HEK293 (cell line): Measurements from ENCODE around the gene CNGB1.

Experiments
- CTCF ChIP-seq: fragments of 450-650 bp; formaldehyde crosslinking; IDR thresholded peaks from 2 replicates; pipeline ENCODE4 v1.5.1; 2016; ENCODE audit warnings: missing biosample characterization, missing genetic modification characterization
- ZNF140 ChIP-seq: fragments of 450-650 bp; formaldehyde crosslinking; IDR thresholded peaks from 2 replicates; pipeline ENCODE4 v1.5.1; 2016; ENCODE audit warnings: missing biosample characterization, missing genetic modification characterization
- ZNF639 ChIP-seq: fragments of 450-650 bp; formaldehyde crosslinking; IDR thresholded peaks from 2 replicates; pipeline ENCODE4 v1.5.1; 2016; ENCODE audit warnings: missing biosample characterization, missing genetic modification characterization

GRCh38 chr16:57938484-57938883 lies 32.4 kb downstream of the CNGB1 start:
- TF ChIP-seq CTCF (tag by site-specific recombination) = no peak
- no peak for TF ChIP-seq ZNF639 (tag by site-specific recombination)
- no peak for TF ChIP-seq ZNF140
